Spleen (tissue), 11 donors: Measurements from ENCODE around the gene TMCO4. TPM values are rescaled to one million over a fixed set of nuclear protein-coding genes. Genes with fewer than 3 reads are reported as not detected.
A peak's percentile ranks its signal among the peaks of the same experiment; 100 is the strongest.

Experiments used
- DNase-seq: peaks from one replicate; pipeline ENCODE4 v3.0.0-alpha.2; 2020
- H3K27ac ChIP-seq, 8 donors: fragments of 200-600 bp; sonication (generic) in 7 of 8; 1 replicate in 4 of 8; 2 replicates in 4 of 8; pipeline versions ENCODE4 v1.5.0 to v1.8.0; 2016 to 2021; ENCODE audit warnings: inconsistent platforms in 4 of 8, mild to moderate bottlenecking in 4 of 8, moderate library complexity in 1 of 8
- H3K27me3 ChIP-seq, 7 donors: fragments of 200-600 bp; sonication (generic) in 6 of 7; replicated peaks in 1 of 7; 1 replicate in 4 of 7; 2 replicates in 3 of 7; pipeline versions ENCODE4 v1.5.0 to v1.8.0; 2016 to 2021; ENCODE audit warnings: inconsistent platforms in 3 of 7, mild to moderate bottlenecking in 1 of 7
- H3K36me3 ChIP-seq, 6 donors: fragments of 200-600 bp; sonication (generic) in 5 of 6; 1 replicate in 4 of 6; 2 replicates in 2 of 6; pipeline versions ENCODE4 v1.5.0 to v1.8.0; 2016 to 2021; ENCODE audit warnings: inconsistent platforms in 2 of 6
- H3K4me1 ChIP-seq, 6 donors: fragments of 200-600 bp; sonication (generic) in 5 of 6; 1 replicate in 3 of 6; 2 replicates in 3 of 6; pipeline versions ENCODE4 v1.5.0 to v1.8.0; 2016 to 2021; ENCODE audit warnings: inconsistent platforms in 3 of 6
- H3K4me3 ChIP-seq, 8 donors: fragments of 200-600 bp; sonication (generic) in 7 of 8; 1 replicate in 4 of 8; 2 replicates in 4 of 8; pipeline versions ENCODE4 v1.5.0 to v1.8.0; 2016 to 2021; ENCODE audit warnings: inconsistent platforms in 4 of 8, mild to moderate bottlenecking in 4 of 8, moderate library complexity in 2 of 8
- H3K9me3 ChIP-seq, 8 donors: fragments of 200-600 bp; sonication (generic) in 7 of 8; 1 replicate in 4 of 8; 2 replicates in 4 of 8; pipeline versions ENCODE4 v1.5.0 to v1.8.0; 2016 to 2021; ENCODE audit warnings: inconsistent platforms in 4 of 8
- CTCF ChIP-seq, 11 experiments: fragments of 200-600 bp in 7 of 11; fragments of 450-650 bp in 4 of 11; sonication (generic) in 4 of 11; IDR thresholded peaks in 8 of 11; conservative IDR thresholded peaks in 3 of 11; 1 replicate in 7 of 11; 2 replicates in 4 of 11; pipeline versions ENCODE4 v1.4.0 to v1.8.0; 2016 to 2021; ENCODE audit warnings: antibody characterized with exemption in 11 of 11, inconsistent platforms in 4 of 11, mild to moderate bottlenecking in 1 of 11
- POLR2A ChIP-seq, 3 donors: fragments of 450-650 bp; IDR thresholded peaks; one replicate each; pipeline ENCODE4 v1.5.1; 2017; ENCODE audit warnings: antibody characterized with exemption in 3 of 3, mild to moderate bottlenecking in 1 of 3
- POLR2AphosphoS5 ChIP-seq, 3 donors: sonication (generic); formaldehyde crosslinking; IDR thresholded peaks; one replicate each; pipeline ENCODE4 v1.5.1; 2017; ENCODE audit warnings: antibody characterized with exemption in 3 of 3
- WGBS, 5 donors: extraction: QIAGEN DNeasy Blood & Tissue Kit in 3 of 5; methylation state at CpG; one replicate each; pipeline versions ENCODE4 v1.1.5 to v1.1.7; 2013 to 2018; 5-methylcytosine and 5-hydroxymethylcytosine counted together
- intact Hi-C: fragments of 100-400 bp; cut with DNase I; formaldehyde crosslinking; loops from one replicate; pipeline ENCODE4 v1.15.0; 2023; ENCODE audit warnings: low total_unique reads
- polyA plus RNA-seq, 3 donors: library from polyadenylated mRNA; stranded (reverse); fragments of 200-250 nt; gene quantifications; one replicate each; pipeline ENCODE4 v1.2.1, GENCODE V29; 2013
- total RNA-seq, 7 donors: library from RNA; depleted of rRNA in 3 of 7; stranded (reverse); fragments of >200 nt in 3 of 7; fragmentation: NEBNext Ultra II Directional in 4 of 7; extraction: Animal tissue kit (Norgen Biotek cat#: 25700) in 4 of 7; gene quantifications; one replicate each; pipeline versions ENCODE4 v1.1.0 to v1.2.1, GENCODE V29; 2016 to 2021
- donor health status: healthy with polysubstance abuse.
- donor health status: DM: no; HTN: no; CAD: no; lungs with moderate emphysema.
- donor health status: DM: no; HTN: no; CAD: no.
- donor health status: Bipolar disorder and iron deficiency.
- donor health status: healthy.
- donor health status: DM: no; HTN: no; CAD: no.
- donor health status: DM: yes; HTN: yes; CAD: no.

TMCO4 gene
- total and polyA plus RNA-seq, 10 donors = 15.4 to 40.8 (median 27.2) TPM

GRCh38 chr1:19765623-19766022, 34.1 kb downstream of the TMCO4 start:
- H3K36me3 ChIP-seq = peaks cover 0 to 81% (median 22%) of the 10 kb centered on the region in 6 donors
- H3K9me3 ChIP-seq = no peaks in the 10 kb centered on the region
- TF ChIP-seq POLR2A (IDR thresholded peaks at IDR 0.05) = no peak
- TF ChIP-seq POLR2AphosphoS5 (IDR thresholded peaks at IDR 0.05) = no peak
- TF ChIP-seq CTCF (IDR thresholded peaks at IDR 0.05 in 8 of 11, conservative IDR thresholded peaks at IDR 0.05 in 3 of 11) = no peak
- 65 to 83% (median 76%) methylated on average over 10 of the region's 10 CpGs for WGBS, 5 donors
- no peak for DNase-seq
- no peaks in the 10 kb centered on the region for H3K27me3 ChIP-seq
- peak overlapping the region in 2 of 8 donors; percentile 11 to 38 for H3K27ac ChIP-seq
- intact Hi-C loops = no loop called here
- no peak overlapping the region for H3K4me3 ChIP-seq
- H3K4me1 ChIP-seq = peaks cover 0 to 12% (median 0%) of the 10 kb centered on the region in 6 donors

- no peaks in the 10 kb centered on the region for H3K9me3 ChIP-seq
- DNase-seq = no peak
- TF ChIP-seq CTCF (IDR thresholded peaks at IDR 0.05 in 8 of 11, conservative IDR thresholded peaks at IDR 0.05 in 3 of 11) (no peak), POLR2A (IDR thresholded peaks at IDR 0.05) (no peak), POLR2AphosphoS5 (IDR thresholded peaks at IDR 0.05) (no peak)
- peaks cover 0 to 73% (median 15%) of the 10 kb centered on the region in 6 donors for H3K36me3 ChIP-seq
- peaks cover 0 to 12% (median 0%) of the 10 kb centered on the region in 6 donors for H3K4me1 ChIP-seq
- whole genome bisulfite sequencing, 5 donors = 77 to 94% (median 90%) methylated on average over 5 of the region's 5 CpGs
- intact Hi-C loops = loop anchor here (5.0 kb wide), 1 partner anchor 117 kb away; the partner anchor contains the start of gene OTUD3
- no peak overlapping the region for H3K4me3 ChIP-seq
- no peaks in the 10 kb centered on the region for H3K27me3 ChIP-seq
- peak overlapping the region in 1 of 8 donors; percentile 38 for H3K27ac ChIP-seq
Observed at GRCh38 chr1:19764848-19765247, 34.9 kb downstream of the TMCO4 start.

- intact Hi-C loops = loop anchor here (5.0 kb wide), 1 partner anchor 120 kb away; the partner anchor contains the start of gene OTUD3
Observed at GRCh38 chr1:19762175-19762779, 37.4 kb downstream of the TMCO4 start.

More at GRCh38 chr1:19762175-19762779, 37.4 kb downstream of the TMCO4 start:
- no peak for DNase-seq
- Histone ChIP-seq H3K27ac (no peak overlapping the region), H3K36me3 (peaks cover 0 to 64% (median 8%) of the 10 kb centered on the region in 6 donors), H3K4me3 (no peak overlapping the region), H3K9me3 (peaks cover 0 to 2% (median 0%) of the 10 kb centered on the region in 8 donors), H3K4me1 (peaks cover 0 to 12% (median 0%) of the 10 kb centered on the region in 6 donors), H3K27me3 (no peaks in the 10 kb centered on the region)
- TF ChIP-seq POLR2A (IDR thresholded peaks at IDR 0.05) = no peak
- TF ChIP-seq CTCF (IDR thresholded peaks at IDR 0.05 in 8 of 11, conservative IDR thresholded peaks at IDR 0.05 in 3 of 11) = peak in 8 of 11 experiments; percentile 20 to 76 (median 66)
- TF ChIP-seq POLR2AphosphoS5 (IDR thresholded peaks at IDR 0.05) = no peak
- WGBS, 5 donors = 61 to 68% (median 64%) methylated on average over 10 to 11 of the region's 11 CpGs
